ENCODE data around the gene HLX.

HLX gene

GRCh38 chr1:220879076-220879508 is at the start of gene HLX:
Gene HLX, plus strand, starts transcription at chr1:220879443. Its CDS starts 415 bp downstream, at chr1:220879858.
- no peak for DNase-seq

DNA sequence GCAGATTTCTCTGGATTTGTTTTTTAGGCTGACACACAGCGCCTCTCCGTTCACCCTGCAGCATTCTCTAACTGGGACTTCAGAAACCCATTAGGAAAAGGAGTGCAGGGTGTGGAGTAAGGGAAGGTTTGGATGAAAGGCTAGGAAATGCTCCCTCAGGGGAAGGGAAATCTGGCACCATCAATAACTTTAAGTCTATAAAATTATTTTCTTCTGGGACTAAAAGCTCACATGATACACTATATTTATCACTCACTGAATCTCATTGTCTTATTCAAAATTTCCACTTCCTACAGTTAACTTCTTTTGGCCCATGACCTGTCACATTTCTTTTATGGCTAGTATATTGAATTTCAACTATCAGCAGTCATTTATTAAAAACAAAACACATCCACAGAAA is 45.8 kb upstream of the HLX start:
- DNase-seq, result no peak

DNA sequence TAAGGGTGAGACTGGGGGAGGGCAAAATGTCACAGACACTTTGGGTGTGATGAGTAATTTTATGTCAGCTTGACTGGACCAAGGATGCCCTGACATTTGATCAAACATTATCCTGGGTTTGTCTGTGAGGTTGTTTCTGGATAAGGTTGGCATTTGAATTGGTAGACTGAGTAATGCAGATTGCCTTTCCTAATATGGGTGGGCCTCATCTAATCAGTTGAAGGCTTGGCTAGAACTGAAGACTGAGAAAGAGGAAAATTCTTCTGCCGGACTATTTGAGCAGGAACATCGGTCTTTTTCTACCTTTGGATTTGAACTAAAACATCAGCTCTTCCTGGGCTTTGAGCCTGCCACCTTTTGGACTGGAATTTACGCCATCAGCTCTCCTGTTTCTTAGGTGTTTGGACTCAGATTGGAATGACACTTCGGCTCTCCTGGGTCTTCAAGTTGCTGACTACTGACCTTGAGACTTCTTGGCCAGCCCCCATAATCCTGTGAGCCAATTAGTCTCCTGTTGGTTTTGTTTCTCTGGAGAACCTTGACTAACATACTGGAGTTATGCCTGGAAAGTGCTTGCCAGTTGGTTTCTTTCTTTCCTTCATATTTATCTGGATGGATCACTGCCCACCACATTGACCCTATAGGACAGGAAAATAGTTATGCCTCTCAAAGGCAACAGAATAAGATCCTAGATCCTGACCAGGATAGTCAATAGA is 44.9 kb upstream of the HLX start:
- no peak for DNase-seq

GRCh38 chr1:220838578-220838977 is 40.7 kb upstream of the HLX start:
- DNase-seq, result no peak

GRCh38 chr1:220839474-220839873 is 39.8 kb upstream of the HLX start:
- DNase-seq, result no peak

DNA sequence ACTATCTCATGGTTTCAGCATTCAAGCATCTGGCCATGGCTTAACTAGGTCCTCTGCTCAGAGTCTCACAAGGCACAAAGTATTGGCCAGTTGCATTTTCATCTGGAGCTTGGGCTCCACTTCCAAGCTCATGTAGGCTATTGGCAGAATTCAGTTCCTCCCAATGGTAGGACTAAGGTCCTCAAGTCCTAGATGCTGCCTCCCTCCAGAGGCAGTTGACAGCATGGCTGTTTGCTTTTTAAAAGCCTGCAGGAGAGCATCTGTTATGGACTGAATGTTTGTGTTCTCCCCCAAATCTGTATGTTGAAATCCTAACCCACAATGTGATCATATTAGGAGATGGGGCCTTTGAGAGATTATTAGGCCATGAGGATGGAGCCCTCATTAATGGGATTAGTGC is 38.0 kb upstream of the HLX start:
- no peak for DNase-seq

GRCh38 chr1:220843481-220844011 is 35.7 kb upstream of the HLX start:
- DNase-seq, result no peak

DNA sequence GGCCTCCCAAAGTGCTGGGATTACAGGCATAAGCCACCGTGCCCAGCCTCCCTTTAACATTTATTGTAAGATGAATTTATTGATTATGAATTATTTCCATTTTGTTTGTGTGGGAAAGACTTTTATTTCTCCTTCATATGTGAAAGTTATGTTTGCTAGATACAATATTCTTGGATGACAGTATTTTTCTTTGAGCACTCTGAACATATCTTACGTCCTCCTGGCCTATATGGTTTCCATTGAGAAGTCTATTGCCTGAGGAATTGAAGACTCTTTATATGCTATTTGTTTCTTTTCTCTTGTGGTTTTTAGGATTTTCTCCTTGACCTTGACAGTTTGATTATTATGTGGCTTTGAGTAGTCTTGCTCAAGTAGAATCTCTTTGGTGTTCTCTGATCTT is 26.8 kb upstream of the HLX start:
- DNase-seq, result no peak

GRCh38 chr1:220872296-220872695 is 6.9 kb upstream of the HLX start:
- no peak for DNase-seq

GRCh38 chr1:220873087-220873486 is 6.2 kb upstream of the HLX start:
- no peak for DNase-seq

- DNase-seq, result peak; percentile 4
Measured at GRCh38 chr1:220873868-220874655, 5.2 kb upstream of the HLX start.

DNA sequence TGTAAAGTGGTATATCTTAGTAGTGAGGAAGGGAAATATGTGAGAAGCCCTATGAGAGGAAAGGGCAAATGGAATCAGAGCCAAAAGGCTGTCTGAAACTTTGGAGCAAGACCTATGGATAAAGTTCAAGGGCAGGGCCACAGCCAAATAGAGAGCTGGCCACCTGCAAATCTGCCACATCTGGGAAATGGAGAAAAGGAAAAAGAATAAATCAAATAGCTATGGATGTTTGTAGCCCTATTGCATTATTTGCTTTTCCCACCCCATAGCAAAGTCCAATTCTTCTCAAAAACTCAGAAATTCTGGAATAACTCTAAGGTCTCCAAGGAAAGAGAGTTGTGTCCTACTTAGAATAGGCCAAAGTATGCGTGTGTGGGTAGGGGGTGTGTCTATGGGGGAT is 4.0 kb upstream of the HLX start:
- DNase-seq, result no peak

GRCh38 chr1:220876511-220877376 is 2.5 kb upstream of the HLX start:
- no peak for DNase-seq

GRCh38 chr1:220877377-220878095 is 1.7 kb upstream of the HLX start:
- no peak for DNase-seq

- DNase-seq, result no peak
Measured at GRCh38 chr1:220878191-220879075, 810 bp upstream of the HLX start.

DNA sequence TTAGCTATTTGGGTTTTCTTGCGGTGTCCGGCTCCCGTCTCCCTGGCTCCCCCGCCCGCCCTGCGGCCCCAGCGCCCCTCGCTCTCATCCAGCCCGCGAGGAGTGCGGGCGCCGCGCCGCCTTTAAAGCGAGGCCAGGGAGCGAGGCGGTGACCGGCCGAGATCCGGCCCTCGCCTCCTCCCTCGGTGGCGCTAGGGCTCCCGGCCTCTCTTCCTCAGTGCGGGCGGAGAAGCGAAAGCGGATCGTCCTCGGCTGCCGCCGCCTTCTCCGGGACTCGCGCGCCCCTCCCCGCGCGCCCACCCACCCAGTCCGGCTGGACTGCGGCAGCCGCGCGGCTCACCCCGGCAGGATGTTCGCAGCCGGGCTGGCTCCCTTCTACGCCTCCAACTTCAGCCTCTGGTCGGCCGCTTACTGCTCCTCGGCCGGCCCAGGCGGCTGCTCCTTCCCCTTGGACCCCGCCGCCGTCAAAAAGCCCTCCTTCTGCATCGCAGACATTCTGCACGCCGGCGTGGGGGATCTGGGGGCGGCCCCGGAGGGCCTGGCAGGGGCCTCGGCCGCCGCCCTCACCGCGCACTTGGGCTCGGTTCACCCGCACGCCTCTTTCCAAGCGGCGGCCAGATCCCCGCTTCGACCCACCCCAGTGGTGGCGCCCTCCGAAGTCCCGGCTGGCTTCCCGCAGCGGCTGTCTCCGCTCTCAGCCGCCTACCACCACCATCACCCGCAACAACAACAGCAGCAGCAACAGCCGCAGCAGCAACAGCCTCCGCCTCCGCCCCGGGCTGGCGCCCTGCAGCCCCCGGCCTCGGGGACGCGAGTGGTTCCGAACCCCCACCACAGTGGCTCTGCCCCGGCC is 492 bp downstream of the HLX start:
- DNase-seq, result peak; percentile 5

GRCh38 chr1:220880362-220880670 is 1.1 kb downstream of the HLX start:
- no peak for DNase-seq

DNA sequence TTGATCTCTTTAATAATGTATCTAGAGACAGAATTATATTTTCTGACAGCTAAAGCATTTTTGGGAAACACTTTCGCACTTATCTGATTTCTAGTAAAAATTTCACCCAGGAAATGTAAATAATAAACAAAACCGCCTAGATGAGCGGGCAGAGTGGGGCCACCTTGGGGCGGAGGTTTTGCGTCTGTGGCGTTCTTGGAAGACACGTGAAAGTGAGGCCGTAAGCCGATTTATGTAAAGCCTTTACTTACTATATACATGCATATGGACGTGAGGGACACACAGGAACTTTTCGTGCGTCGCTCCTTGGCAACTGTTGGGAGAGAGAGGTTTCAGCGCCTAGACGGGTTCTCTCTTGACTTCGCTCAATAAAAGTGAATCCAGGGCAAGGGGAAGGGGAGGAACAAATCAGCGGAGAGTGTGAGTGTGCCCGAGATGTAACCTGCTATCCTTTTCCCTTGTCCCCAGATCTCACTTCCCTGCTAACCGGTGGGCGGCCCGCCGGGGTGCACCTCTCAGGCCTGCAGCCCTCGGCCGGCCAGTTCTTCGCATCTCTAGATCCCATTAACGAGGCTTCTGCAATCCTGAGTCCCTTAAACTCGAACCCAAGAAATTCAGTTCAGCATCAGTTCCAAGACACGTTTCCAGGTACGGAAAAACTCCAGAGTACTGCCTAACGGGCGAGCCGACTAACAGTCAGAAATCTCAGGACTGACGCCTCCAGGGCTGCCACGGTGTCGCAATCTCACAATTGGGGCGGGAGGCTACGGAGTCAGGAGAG is 1.7 kb downstream of the HLX start:
- no peak for DNase-seq

DNA sequence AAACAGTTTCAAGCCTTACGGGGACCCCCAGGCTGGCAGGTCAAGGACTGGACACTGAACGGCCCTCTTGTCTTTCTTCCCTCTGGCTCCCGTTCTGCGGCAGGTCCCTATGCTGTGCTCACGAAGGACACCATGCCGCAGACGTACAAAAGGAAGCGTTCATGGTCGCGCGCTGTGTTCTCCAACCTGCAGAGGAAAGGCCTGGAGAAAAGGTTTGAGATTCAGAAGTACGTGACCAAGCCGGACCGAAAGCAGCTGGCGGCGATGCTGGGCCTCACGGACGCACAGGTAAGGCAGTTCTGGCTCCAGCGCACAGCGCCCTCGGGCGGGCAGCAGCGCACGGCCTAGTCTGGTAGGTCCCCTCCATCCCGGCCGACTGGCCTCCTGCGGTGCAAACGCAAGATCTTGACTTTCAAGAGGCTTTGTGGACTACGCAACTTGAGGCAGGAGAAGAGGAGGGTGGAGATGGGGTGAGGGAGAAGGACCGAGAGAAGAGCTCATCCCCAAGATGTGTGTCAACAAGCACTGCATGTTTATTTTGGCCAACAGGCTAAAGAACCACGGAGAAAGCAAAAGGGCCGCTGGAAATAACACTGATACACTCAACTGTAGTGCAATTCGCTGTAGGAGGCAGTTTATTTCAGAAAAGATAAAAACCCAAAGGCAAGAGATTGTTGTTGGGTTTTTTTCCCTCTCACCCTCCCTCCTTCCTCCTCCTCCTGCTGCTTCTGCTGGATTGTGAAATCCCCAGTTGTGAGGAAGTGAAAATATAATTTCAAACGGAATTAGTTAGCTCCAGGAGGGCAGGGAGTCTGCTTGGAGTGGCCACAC is 3.0 kb downstream of the HLX start:
- DNase-seq, result no peak

All from NCI-H2029 (cell line).